GM20000 (cell line): ENCODE data around the gene SLC16A12.

Experiments
- DNase-seq: peaks from one replicate; pipeline ENCODE4 v3.0.0; 2012; ENCODE audit warnings: low spot score
- TF ChIP-seq, protein P1 (sequence below): IDR thresholded peaks from 2 replicates; pipeline ENCODE4 v1.5.1; 2012; ENCODE audit warnings: mild to moderate bottlenecking, control low read depth; ENCODE audit errors: extremely low read depth, missing control alignments

The SLC16A12 gene

DNA sequence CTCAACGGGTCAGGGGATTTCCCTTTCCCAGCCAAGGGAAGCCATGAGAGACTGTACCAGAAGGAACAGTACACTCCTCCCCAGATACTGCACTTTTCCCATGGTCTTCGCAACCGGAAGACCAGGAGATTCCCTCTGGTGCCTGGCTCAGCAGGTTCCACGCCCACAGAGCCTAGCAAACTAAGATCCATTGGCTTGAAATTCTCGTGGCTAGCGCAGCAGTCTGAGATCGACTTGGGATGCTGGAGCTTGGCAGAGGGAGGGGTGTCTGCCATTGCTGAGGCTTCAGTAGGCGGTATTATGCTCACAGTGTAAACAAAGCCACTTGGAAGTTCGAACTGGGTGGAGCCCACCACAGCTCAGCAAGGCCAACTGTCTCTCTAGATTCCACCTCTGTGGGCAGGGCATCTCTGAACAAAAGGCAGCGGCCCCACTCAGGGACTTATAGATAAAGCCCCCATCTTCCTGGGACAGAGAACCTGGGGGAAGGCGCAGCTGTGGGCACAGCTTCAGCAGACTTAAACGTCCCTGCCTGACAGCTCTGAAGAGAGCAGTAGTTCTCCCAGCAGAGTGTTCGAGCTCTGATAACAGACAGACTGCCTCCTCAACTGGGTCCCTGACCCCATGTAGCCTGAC lies 29.6 kb downstream of the SLC16A12 start:
- TF ChIP-seq, protein P1, sequence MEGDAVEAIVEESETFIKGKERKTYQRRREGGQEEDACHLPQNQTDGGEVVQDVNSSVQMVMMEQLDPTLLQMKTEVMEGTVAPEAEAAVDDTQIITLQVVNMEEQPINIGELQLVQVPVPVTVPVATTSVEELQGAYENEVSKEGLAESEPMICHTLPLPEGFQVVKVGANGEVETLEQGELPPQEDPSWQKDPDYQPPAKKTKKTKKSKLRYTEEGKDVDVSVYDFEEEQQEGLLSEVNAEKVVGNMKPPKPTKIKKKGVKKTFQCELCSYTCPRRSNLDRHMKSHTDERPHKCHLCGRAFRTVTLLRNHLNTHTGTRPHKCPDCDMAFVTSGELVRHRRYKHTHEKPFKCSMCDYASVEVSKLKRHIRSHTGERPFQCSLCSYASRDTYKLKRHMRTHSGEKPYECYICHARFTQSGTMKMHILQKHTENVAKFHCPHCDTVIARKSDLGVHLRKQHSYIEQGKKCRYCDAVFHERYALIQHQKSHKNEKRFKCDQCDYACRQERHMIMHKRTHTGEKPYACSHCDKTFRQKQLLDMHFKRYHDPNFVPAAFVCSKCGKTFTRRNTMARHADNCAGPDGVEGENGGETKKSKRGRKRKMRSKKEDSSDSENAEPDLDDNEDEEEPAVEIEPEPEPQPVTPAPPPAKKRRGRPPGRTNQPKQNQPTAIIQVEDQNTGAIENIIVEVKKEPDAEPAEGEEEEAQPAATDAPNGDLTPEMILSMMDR = no peak
- DNase-seq = no peak

DNA sequence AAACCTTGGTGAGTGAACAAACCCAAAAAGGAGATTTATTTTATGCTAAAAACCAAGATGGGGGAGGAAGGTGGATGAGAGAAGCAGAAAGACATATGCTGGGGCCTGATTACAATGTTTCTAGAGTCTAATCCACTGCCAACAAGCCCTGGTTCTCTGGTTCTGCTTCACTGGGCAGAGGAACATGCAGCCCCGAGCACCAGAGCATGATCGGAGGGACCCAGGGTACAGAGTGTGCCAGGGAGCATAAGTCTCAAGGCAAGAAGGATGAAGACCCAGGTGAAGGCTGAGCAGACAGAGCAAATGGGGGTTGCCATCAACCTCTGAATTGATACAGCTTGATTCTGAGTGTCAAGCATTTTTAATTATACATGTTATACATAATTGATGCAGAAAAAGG lies 30.7 kb downstream of the SLC16A12 start:
- DNase-seq = no peak
- TF ChIP-seq, protein P1 = no peak

DNA sequence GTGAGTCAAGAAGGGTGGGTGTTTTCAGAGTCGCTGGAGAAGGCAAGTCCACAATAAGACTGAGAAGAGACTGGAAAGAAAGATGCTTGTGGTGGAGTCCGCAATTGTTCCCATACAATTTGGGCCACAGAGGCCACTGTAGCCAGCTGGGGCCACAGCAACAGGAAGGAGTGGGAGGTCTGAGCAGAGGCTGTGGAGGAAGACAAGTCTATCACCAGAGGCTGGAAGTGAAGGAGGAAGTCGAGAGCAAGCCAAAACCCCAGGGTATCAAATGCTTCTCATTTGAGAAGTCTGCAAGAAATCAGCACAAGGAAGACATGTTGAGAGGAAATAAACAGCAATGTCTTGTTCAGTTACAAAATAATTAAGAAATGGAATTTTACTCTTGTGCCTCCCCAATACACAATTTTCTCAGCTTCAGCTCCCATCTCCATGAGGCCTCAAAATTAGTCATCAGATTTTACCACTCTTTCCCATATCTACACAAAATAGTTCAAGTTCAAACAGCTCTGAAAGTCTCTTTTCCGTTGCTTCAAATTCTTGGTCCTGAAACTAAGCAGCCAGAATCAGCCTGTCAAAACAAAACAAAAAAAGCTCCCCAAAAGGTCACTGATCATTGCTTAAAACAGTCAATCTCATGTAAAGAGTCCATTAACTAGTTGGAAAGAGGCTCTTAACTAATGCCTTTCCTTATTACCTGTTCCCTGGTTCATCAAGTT lies 31.6 kb downstream of the SLC16A12 start:
- DNase-seq = no peak

DNA sequence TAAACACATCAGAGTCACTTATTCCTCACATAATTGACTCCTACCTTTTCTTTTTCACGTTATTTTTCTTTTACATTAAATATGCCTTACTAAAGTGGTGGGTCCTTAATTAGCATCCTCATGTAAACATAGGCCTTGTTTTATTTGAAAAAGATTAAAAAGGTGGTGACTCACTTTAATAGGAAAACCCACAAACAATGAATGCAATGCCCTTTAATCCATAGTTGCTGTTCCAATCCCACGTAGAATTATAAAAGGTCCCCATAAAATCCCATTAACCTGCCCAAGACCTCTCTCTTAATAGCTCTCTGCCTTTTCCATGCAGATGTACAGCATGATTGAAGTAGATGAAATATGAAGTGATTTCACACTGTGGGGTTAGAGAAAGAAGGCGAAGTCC lies 32.2 kb downstream of the SLC16A12 start:
- TF ChIP-seq, protein P1 = no peak
- no peak for DNase-seq

More for the DNA sequence above, 31.6 kb downstream of the SLC16A12 start:
- TF ChIP-seq, protein P1 = no peak

DNA sequence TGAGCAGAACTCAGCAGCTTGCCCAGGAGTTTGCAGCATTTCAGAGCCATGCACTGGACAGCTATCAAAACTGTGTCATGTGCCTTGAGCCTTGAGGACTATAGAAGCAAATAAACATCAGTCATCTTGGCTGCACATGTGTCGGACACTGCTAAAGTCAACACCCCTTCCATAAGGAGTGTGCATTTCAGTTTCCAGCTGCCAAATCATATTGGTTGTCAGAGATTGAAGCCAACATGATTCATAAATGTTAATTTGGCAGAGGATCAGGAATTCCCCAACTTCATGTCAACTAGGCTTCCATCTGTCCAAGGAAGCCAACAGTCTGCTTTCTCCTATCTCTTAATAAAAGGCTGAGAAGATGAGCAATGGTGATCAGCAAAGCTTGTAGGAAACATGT lies 32.8 kb downstream of the SLC16A12 start:
- no peak for DNase-seq
- TF ChIP-seq, protein P1 = no peak

DNA sequence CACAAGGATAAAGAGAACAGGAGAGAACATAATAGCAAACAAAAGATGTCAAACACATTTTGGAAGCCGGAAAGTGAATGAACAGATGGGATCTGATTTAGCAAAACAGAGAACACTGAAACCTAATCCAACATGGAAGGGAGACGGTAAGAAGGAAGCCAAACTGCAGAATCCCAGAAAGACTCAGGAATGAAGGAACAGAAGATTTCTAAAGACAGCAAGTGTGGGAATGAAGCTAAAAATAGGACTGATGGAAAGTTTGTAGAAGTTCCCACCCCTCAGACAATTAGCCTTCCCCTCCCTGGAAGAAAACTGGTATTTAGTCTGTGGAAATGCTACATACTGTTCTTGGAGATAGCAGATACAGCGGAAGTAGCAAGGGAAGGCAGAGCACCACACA lies 40.8 kb downstream of the SLC16A12 start:
- DNase-seq = no peak
- TF ChIP-seq, protein P1 = no peak

DNA sequence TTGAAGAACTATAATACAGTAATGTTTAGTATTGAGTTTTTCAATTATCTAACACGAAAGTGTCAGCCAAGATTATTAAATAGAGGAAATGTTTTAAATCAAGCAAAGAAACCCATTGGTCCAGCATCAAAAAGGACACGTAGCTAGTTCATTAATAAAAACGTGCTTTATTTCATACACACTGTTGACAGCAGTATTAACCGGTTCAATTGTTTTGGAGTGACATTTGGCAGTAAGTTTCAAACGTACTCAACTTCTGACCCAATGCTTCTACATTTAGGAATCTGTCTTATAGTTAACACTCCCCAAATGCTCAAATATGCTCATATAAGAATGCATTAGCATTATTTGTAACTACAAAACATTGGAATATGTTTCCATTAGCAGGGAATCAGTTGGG lies 41.3 kb downstream of the SLC16A12 start:
- no peak for DNase-seq
- TF ChIP-seq, protein P1 = no peak
